Endodermal cell (in vitro differentiated cells): Measurements from ENCODE around the gene CACNA2D1. TPM values are rescaled to one million over a fixed set of nuclear protein-coding genes. Genes with fewer than 3 reads are reported as not detected.

Source experiments
- DNase-seq: peaks from one replicate; pipeline ENCODE4 v3.0.0-alpha.2; 2017
- H3K27ac ChIP-seq: 2 replicates; pipeline ENCODE4 v1.5.1; 2013; ENCODE audit warnings: mild to moderate bottlenecking, low read depth, low read length, moderate library complexity
- H3K27me3 ChIP-seq: 2 replicates; pipeline ENCODE4 v1.6.1; 2013; ENCODE audit warnings: mild to moderate bottlenecking, low read length, moderate library complexity; ENCODE audit not compliant: insufficient read depth, control insufficient read depth, poor library complexity, severe bottlenecking
- H3K36me3 ChIP-seq: 2 replicates; pipeline ENCODE4 v1.7.0; 2013; ENCODE audit warnings: mild to moderate bottlenecking, low read length, moderate library complexity; ENCODE audit not compliant: control insufficient read depth, insufficient read depth
- H3K4me1 ChIP-seq: one replicate; pipeline ENCODE4 v1.7.0; 2013; ENCODE audit warnings: low read length; ENCODE audit not compliant: control insufficient read depth, insufficient read depth
- H3K4me3 ChIP-seq: 2 replicates; pipeline ENCODE4 v1.5.1; 2013; ENCODE audit warnings: mild to moderate bottlenecking, low read length, moderate library complexity
- H3K9ac ChIP-seq: 2 replicates; pipeline ENCODE4 v1.6.1; 2013; ENCODE audit warnings: mild to moderate bottlenecking, low read length, moderate library complexity; ENCODE audit not compliant: poor library complexity, severe bottlenecking; ENCODE audit errors: extremely low read depth
- H3K9me3 ChIP-seq: 2 replicates; pipeline ENCODE4 v1.6.1; 2013; ENCODE audit warnings: mild to moderate bottlenecking, low read length, moderate library complexity; ENCODE audit not compliant: control insufficient read depth
- H3K27ac Mint-ChIP-seq: 2 replicates; pipeline ENCODE4 v1.8.0; 2020; ENCODE audit warnings: mixed read lengths
- H3K27me3 Mint-ChIP-seq: 2 replicates; pipeline ENCODE4 v1.8.0; 2021; ENCODE audit warnings: mild to moderate bottlenecking, mixed read lengths; ENCODE audit not compliant: insufficient read depth
- H3K36me3 Mint-ChIP-seq: 2 replicates; pipeline ENCODE4 v1.8.0; 2020; ENCODE audit warnings: low read depth, mixed read lengths
- H3K4me1 Mint-ChIP-seq: 2 replicates; pipeline ENCODE4 v1.8.0; 2020; ENCODE audit warnings: mixed read lengths
- H3K4me3 Mint-ChIP-seq: 2 replicates; pipeline ENCODE4 v1.8.0; 2020; ENCODE audit warnings: mild to moderate bottlenecking, moderate library complexity, mixed read lengths
- H3K9me3 Mint-ChIP-seq: 2 replicates; pipeline ENCODE4 v1.8.0; 2020; ENCODE audit warnings: mild to moderate bottlenecking, mixed read lengths
- CTCF ChIP-seq: fragments of 200-600 bp; sonication (generic); conservative IDR thresholded peaks from 2 replicates; pipeline ENCODE4 v1.5.0; 2021; ENCODE audit warnings: antibody characterized with exemption, mild to moderate bottlenecking
- WGBS, 2 experiments: methylation state at CpG; one replicate each; pipeline versions ENCODE4 v1.1.5 to v1.1.7; 2013; ENCODE audit warnings: missing lambda C conversion rate in 2 of 2, mixed read lengths in 1 of 2; ENCODE audit not compliant: insufficient coverage in 1 of 2, insufficient read length in 1 of 2; 5-methylcytosine and 5-hydroxymethylcytosine counted together
- total RNA-seq, 2 donors: library from RNA; stranded (reverse); fragmentation: NEBNext Ultra II Directional in 1 of 2; extraction: Animal tissue kit (Norgen Biotek cat#: 25700) in 1 of 2; gene quantifications; 2 replicates in 1 of 2; 3 replicates in 1 of 2; pipeline ENCODE4 v1.2.1, GENCODE V29; 2021

Gene CACNA2D1
- total RNA-seq, 2 donors from 2014 or later = 16.9 to 26.8 TPM

- H3K4me3 ChIP-seq = no peak overlapping the region
- DNase-seq = no peak
- H3K9me3 ChIP-seq = no peaks in the 10 kb centered on the region
- Mint-ChIP-seq H3K9me3 (no peaks in the 10 kb centered on the region), H3K27ac (no peak overlapping the region), H3K4me3 (no peak overlapping the region), H3K27me3 (no peaks in the 10 kb centered on the region), H3K36me3 (peaks cover 6% of the 10 kb centered on the region), H3K4me1 (peaks cover 12% of the 10 kb centered on the region)
- peaks cover 5% of the 10 kb centered on the region for H3K4me1 ChIP-seq
- whole genome bisulfite sequencing, 2 experiments = 93% methylated on average over 2 of the region's 2 CpGs; no CpG with 5 or more reads in 1 of the 2 experiments
- H3K9ac ChIP-seq = no peak overlapping the region
- H3K36me3 ChIP-seq = no peaks in the 10 kb centered on the region
- no peak for TF ChIP-seq CTCF
- no peaks in the 10 kb centered on the region for H3K27me3 ChIP-seq
- no peak overlapping the region for H3K27ac ChIP-seq
These were observed 108.6 kb downstream of the CACNA2D1 start for GRCh38 chr7:82335001-82335400.

- H3K9me3 ChIP-seq = no peaks in the 10 kb centered on the region
- no peak overlapping the region for H3K4me3 ChIP-seq
- H3K4me1 Mint-ChIP-seq = peaks cover 1% of the 10 kb centered on the region
- no peaks in the 10 kb centered on the region for H3K27me3 Mint-ChIP-seq
- H3K4me1 ChIP-seq = no peaks in the 10 kb centered on the region
- DNase-seq = no peak
- H3K36me3 ChIP-seq = no peaks in the 10 kb centered on the region
- H3K36me3 Mint-ChIP-seq = peaks cover 6% of the 10 kb centered on the region
- no peak overlapping the region for H3K27ac ChIP-seq
- H3K27ac Mint-ChIP-seq = no peak overlapping the region
- no peak overlapping the region for H3K9ac ChIP-seq
- no peak for TF ChIP-seq CTCF
- no peak overlapping the region for H3K4me3 Mint-ChIP-seq
- H3K9me3 Mint-ChIP-seq = no peaks in the 10 kb centered on the region
- H3K27me3 ChIP-seq = no peaks in the 10 kb centered on the region
These were observed 112.3 kb downstream of the CACNA2D1 start for GRCh38 chr7:82331234-82331633.

DNA sequence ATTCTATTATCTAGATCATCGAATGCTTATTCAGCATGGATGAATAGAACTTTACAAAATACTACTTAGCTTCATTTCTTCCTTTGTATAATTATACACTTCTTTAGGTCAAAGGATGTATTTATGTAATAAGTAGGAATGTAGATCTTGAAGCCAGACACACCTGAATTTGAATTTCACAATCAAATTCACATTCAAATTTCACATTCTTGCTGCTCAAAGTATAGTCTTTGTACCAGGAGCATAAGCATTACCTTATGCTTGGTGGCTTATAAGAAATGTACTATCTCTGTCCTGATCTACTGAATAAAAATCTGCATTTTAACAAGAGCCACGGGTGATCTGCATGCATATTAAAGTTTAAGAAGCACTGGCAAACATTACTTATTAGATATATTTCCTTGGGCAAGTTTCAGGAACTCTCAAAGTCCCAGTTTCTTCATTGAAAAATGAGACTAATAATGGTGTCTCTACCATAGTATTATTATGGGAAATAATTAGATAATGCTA, 112.8 kb downstream of the CACNA2D1 start:
- WGBS, 2 experiments = 97 to 100% methylated on average over 1 to 2 of the region's 2 CpGs
- no peak for TF ChIP-seq CTCF
- Mint-ChIP-seq H3K36me3 (peaks cover 6% of the 10 kb centered on the region), H3K27me3 (no peaks in the 10 kb centered on the region), H3K27ac (no peak overlapping the region), H3K4me1 (no peaks in the 10 kb centered on the region), H3K4me3 (no peak overlapping the region), H3K9me3 (no peaks in the 10 kb centered on the region)
- DNase-seq = no peak
- Histone ChIP-seq H3K27me3 (no peaks in the 10 kb centered on the region), H3K4me1 (no peaks in the 10 kb centered on the region), H3K27ac (no peak overlapping the region), H3K4me3 (no peak overlapping the region), H3K36me3 (no peaks in the 10 kb centered on the region), H3K9me3 (no peaks in the 10 kb centered on the region), H3K9ac (no peak overlapping the region)
